Measurements from ENCODE around the gene CELF2.

The CELF2 gene

DNA sequence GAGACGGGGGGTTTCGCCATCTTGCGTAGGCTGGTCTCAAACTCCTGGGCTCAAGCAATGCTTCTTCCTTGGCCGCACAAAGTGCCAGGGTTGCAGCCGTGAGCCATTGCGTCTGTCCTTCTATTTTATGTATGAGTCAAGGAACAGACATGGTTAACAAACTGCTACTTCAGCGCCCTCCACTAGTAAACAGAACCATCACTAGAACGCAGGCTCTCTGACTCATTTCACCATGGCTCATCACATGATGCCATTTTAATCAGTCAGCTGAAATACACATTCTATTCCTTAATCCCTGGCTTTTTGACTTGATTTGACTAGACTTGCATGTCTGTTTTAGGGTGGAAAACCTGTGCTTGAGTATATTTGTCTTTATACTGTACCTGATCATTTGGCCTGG lies 41.3 kb downstream of the CELF2 start:
- peak; percentile 23 for DNase-seq

DNA sequence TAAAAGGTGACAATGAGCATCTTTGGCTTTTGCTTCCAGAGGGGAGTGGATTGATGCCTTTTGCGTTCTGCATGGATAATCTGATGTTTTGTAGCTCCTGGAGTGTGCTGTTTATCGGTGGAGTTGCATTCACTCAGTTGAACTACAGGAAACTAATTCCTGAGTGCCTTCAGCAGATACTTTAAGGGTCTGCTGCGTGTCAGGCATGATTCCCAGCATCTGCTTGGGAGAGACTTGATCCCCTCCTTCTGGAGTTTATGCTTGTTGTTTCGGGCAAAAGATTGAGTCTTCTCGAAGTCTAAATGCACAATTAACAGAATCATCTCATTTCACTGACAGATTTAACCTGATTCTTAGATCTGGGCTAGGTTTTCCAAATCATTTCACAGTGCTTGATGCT lies 46.2 kb downstream of the CELF2 start:
- DNase-seq: no peak

DNA sequence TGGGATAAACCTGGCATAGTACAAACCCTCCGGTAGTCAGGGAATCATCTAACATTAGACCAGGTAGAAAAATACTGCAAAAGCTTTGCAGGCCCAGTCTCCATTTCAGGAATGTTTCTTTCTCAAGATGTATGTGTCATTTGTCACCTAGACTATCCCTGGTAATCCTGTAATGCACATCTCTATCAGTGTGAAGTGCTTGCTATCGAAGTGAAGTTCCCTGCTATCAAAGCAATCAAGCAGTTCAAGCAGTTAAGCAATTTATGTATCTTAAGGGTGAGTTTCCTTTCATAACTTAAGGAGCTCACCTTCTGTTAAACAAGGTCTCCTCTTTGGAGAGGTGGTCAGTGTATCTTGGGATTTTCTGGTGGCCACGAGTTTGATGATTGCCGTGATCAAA lies 47.2 kb downstream of the CELF2 start:
- no peak for DNase-seq

DNA sequence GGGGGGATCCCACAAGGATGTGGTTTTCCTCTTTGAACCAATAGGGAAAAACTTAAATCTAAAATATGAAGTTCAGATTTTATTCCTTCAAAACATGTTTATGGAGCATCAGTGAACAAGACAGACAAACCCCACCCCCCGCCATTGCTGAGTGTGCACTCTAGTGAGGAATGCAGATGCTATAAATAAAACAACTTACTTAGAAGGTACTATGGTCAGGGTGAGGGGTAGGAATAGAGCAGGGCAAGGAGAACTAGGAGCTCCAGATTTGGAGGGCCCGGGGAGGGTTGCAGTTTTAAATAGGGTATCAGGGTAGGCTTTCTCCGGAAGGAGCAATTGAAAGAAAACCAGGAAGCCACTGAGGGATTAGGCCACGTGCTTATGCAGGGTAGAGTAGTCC lies 47.9 kb downstream of the CELF2 start:
- no peak for DNase-seq

DNA sequence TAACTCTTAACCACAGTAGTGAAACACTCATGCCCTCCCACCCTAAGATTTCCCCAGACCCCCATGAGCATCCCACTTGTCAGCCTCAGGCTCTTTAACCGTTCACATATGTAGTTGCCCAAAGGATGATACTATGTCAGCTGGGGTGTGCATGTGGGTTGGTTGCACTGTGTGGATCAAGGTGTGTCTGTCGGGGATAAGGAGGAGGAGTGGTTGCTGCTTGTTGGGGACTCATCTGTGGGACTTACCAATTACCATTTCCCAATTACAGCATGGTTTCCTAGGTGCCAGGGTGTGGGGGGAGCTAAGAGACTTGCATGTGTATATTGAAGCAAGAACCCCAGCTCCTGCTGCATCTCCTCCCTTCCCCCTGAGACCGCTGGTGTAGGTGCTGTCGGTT lies 48.8 kb downstream of the CELF2 start:
- DNase-seq: no peak

DNA sequence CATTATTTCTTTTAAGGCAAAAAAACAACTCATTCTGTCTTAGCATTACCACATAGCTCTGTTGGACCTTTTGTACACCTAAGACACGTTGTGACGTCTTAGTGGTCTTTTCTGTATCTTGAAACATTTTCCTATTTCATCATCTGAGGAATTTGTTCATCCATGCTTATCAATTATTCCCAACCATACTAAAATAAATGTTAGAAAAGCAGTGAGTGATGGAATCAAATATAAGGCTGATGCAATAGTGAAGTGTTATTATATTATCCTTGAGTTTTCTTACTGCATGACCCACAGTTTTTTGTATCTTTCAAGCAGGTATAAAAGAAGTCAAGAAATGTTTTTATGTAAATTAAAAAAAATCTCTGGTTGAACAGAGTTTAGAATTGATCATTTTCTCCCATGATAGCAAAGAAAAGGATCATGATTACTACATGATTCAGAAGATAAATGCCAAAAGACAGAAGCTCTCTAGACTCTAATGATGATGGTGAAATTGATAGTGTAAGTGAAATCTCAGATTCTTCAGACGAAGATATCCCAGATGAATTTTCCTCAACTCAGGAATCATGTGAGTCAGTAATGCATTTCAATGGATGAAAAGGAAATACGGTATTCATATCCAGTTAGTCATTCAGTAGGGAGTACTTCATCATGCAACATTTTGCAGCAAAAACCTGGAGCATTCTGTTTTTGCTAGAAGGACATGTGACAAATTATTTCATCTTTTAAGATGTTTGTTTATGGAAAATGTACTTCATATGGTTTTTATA lies 51.4 kb downstream of the CELF2 start:
- no peak for DNase-seq

DNA sequence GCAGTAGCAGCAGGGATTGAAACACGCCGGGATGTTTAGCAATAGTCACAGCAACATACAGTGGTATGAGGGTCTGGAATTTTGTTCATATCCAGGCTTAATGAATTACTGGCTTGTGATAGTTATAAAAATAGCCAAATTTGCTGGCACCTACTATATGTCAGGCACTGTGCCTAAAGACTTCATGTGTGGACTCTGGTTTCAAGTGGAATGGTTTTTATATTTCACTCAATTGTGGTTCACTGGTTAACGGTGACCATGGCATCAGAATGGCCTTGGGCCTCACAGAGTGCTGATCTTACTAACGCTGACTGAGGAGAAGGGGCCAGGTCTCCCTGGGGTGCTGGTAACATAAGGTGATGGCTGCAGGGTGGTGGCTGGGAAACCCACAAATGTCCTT lies 55.7 kb downstream of the CELF2 start:
- no peak for DNase-seq

DNA sequence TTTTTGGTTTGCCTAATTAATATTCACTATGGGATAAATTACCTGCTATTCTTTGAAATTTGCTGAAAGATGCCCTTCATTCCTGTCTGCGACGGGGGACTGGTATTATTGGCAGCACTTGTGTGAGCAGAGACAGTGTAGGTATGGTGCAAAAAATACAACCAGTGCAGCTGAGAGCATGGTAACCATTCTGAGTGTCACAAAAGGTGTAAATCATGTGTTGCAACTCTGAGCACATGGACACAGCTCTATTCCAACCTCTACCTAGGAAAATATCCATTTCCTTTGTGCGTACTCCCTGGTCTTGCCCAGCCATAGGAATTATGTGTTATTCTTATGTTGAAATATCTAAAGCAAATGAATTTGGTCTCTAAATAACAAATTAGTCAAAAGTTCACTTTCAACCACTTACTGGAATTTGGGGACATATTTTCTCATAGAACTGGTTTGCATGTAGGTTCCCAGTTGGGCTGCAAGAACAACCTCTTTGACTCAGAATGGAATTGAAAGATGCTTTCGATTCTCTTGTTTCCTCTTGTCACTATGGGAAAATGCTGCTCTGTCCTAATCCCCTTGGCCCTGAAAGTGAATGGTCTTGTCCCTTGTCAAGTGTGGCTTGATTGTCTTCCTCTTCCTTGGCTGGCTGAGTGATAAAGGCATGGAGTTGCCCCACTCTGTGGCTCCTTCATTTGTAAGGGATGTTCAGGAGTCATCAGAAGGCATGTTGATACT lies 57.0 kb downstream of the CELF2 start:
- DNase-seq: no peak

DNA sequence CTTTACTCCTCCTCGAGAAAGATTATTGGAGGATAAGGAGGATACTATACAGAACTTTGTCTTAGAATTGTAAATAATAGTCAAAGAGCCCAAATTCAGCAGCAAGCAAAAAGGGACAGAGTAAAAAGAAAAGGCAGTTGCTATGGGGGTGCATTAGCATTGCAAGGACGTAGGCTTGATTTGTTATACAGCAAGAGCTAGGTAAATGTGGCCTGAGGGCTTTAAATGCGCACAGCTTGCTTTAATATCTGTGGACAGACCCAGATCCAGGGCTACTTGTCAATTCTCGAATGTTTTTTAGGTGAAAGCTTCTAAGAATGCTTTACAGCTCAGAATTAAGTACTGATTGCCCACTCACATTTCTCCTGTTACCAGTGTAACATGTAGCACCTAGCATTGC lies 58.5 kb downstream of the CELF2 start:
- no peak for DNase-seq

DNA sequence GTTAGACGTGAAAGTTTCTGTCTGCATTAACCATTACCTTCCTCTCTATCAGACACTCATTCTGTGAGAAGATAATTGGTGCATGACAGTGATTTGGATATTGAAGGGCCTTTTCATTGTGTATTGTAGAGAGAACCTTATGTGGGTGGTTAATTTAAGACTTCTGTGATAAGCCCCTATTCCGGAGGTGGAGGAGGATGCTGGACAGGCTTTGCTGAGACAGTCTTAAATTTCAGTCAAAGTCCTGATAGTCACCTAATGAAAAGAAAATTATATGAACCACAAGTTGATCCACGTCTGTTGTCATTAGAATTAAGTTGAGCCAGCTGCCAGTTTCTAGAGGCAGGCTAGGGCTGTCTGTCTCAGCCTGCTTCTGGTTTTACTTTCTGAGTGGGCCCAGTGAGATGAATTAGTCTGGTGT lies 62.9 kb downstream of the CELF2 start:
- no peak for DNase-seq

DNA sequence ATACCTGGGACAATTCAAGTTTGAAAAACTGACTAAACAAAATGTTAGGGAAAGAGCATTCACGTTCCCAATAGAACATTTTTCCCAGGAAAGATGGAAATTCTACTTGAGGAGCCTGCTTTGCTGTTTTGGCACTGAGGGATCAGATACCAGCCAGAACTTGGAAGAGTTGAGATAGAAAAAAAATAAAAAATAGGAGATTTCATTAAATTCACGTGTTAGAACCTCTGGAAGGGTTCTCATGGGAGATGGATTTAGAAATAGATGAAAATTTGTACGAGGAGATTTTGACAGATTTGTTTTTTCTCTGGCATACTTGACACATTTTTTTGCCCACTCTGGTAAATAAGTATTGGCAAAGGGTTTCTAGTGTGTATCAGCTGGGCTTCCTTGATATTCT lies 63.7 kb downstream of the CELF2 start:
- DNase-seq: no peak

DNA sequence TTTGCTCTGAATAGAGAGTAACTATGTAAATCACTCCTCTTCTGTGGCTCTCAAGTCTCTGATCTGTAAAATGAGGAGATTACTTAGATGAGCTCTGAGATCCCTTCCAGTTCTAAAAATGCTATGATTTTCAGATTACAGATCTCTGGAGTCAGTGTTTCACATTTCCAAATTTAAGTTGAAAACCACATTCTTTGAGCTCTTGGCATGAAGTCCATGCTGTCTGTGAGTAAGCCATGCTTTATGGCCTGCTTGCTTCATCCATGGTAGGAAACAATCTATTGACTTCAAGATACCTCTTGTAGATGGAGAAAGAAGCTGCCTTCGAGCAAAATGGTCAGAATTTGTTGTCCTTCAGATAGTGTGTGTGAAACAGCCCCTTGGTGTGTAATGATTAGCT lies 64.9 kb downstream of the CELF2 start:
- DNase-seq: peak; percentile 5

DNA sequence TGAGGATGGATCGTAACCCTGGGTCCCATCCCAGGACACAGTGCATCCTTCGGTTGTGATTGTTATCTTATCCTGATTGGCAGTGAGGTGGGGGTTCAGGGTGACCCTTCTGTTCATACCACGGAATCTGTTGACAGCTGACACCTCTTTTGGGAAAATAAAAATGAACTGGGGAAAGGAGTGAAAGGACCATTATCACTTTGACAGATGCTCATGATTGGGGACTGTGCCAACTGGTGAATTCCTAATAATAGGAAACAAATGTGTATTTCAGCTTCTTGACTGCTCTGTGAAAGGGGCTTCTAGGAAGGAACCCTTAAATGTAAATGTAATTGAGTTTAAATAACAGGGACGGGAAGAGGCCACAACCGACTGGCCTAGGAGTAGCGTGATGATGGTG lies 65.4 kb downstream of the CELF2 start:
- DNase-seq: no peak

DNA sequence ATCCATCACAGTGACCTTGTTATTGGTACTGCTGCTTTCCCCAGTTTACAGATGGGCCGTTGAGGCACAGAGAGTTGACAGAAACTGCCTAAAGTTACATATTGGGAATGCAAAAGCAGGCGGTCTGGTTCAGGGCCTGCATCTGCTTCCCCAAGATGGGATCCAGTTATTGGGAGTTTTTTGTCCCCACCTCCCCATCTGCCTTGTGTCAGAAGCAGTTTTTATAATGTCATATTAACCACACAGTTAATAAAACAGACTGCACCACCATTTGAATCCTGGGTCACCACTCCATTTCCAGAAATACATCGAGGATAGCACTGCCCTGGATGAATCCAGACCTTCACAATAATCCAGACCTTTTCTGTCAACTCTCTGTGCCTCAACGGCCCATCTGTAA lies 67.9 kb downstream of the CELF2 start:
- DNase-seq: no peak

DNA sequence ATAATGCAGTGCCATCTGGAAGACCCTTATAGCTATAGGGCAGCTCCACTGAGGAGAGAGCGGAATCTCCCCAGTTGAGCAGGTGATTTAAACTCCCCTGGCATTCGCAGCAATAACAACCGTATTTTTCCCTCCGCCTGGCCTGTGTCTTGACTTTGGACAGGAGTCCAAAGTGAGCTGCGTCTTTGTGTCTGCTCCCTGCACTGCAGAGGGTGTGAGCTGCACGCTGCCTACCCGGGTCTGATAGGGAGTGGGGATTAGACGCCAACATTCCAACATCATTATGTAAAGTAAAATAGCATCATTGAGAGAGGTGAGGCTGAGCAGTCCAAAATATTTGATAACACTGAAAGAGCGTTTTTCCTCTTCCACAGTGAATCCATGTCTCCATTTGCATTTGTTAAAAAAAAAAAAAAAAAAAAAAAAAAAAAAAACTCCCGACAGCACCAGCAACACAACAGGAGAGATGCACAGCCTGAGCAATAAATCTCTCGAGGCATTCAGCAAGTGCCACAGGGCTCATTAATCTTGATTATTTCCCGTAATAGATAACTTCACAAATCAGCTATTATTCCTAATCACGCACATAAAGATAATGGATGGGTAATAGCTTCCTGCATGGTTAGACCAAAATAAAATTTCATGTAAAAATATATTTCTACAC lies 68.6 kb downstream of the CELF2 start:
- no peak for DNase-seq

DNA sequence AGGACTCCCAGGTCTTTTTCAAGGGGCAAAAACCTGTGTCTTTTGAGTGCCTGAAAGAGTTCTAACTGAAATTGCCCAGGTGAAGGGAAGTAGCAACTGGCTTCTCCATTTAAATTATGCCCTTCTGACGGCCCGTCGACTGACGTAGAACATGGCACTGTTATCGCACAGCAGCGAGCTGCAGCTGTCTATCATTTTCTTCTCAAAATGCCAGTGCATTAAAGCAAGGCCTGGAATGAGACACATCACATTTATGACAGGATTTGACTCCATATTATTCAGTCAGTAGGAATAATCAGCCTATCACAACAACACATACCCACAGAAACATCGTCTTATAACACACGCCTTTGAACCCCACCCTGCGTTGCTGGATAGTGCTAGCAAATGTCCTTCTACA lies 69.7 kb downstream of the CELF2 start:
- DNase-seq: no peak

DNA sequence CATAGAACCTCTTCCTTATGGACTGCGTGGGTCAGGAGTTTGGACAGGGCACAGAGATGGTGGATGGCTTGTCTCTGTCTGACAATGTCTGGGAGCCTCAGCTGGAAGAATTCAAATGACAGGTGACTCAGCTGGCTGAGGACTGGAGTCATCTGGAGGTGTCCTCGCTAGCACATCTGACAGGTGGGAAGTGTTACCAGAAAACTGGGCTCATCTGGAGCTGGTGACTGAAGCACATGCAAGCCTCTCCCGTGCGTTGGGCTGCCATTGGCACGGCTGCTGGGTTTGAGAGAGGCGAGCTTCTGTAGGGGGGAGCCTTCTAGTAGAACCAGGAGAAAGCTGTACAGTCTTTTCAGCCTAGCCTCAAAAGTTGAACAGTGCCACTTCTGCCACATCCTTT lies 71.0 kb downstream of the CELF2 start:
- DNase-seq: no peak

DNA sequence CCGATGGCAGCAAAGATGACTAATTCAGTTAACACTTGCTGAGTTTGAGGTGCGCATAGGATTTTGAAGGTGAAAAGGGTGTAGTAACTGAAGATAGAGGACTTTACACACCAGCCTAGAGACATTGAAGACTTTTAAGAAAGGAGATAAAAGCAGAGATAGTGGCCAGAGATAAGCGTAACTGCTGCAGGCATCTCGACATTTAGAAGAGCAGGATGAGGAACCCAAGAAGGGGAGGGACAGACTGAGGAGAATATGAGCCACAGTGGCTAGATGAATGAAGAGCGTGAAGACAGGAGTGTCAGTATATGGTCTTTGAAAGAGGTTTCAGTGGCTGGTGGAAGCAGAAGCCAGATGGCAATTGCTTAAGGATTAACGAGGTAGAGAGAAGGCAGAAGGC lies 71.6 kb downstream of the CELF2 start:
- DNase-seq: no peak

DNA sequence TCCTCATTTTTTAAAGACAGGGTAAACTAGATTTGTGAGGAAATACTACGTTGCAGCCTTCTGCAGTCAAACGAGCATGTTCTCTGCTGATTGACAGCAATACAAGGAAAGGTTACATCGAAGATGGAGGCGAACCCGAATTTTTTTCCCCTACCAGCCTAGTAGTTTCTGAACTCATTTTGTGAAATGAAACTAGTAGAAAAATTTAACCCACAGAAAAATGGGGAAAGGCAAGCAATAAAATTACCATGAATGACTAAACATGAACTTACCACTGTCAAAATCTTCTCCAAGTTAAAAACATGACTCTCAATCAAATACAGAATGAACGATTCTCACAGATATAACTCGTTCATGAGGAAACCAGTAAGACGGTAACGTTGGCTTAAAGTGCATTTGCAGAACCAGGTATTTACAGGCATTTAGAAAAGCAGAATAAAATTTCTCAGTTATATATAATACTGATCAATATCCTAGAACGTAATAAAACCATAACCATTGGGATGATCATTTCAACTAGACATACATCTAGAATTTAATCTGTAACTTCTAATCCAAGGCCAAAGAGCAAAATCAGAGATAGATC lies 73.9 kb downstream of the CELF2 start:
- DNase-seq: no peak

DNA sequence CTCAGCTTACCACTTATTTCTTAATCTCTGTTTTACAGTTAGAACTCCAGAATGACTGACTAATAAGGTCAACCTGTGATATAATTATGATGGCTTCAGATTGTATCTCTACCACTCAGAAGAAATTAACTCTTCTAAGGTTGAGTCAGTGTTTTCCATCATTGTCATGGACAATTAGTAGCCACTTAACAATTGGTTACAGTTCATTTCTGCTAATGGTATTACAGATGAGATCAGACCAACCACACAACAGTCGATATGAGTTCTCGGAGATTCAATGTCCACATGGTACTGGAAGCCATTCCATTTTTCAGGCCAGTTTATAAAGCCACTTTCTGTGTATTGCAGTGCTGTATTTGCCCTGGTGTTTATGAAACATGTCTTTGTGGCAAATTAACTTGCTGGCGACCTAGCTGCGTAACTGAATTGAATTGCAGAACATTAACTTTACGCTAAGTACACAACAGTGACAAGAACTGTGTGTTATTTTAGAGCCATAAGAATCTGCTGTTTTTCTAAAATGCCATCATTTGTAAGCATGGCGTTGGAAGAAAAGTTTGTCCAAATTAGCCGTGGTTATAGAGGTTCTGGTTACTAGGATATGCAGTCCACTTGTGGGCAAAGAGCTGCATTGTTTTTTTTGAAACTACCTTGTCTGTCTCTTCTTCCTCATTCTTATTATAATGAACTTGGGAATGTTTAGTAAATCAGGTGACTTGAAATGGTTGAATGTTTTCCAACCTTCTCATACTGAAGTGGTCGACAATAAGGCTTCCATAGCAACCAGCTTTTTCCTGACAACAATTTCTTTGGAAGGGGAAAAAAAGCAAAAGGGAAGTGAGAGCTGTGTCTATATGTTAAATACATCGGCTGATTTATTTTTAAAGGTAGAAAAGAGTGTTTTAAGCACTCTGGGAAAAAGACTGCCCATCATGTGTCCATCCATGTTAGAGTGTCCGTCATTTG lies 76.4 kb downstream of the CELF2 start:
- DNase-seq: no peak

DNA sequence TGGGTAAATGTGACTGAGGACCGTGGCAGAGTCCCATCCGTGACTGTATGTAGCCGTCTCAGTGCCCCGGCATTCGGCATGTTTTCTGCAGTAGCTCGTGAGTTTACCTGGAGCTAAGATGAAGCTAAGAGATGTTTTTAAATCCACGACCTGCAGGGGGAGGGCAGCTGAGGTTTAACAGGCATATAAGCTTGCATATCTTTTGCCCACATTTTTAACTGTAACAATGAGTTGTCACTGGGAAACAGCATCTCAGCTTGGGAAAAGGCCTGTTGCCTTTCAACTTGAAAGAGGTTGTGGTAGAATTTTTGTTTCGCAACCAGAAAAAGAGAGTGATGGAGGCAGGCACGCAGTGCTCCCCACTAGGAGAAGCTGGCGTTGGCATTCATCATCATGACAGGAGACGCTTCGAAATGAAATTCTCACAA lies 77.7 kb downstream of the CELF2 start:
- DNase-seq: no peak

DNA sequence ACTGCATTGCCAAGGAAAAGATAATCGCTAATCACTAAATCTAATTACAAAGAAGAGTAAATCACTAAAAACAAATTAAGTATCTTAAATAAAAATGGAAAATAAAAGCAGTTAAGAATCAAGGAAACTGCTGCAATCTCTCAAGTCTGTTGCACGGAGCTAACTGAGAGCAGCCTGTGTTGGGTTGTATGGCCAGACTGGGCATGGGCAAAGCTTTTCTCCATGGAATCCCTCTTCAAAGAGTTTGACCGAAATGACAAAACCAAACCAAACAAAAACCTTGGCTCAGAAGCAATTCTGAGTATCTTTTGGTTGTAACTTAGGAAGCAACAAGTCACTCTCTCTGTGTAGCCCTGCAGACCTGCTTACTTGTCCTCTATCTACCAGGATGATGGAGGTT lies 78.8 kb downstream of the CELF2 start:
- no peak for DNase-seq

Data from fibroblast of skin of scalp (primary cell).